ENCODE data around the gene STON2.
A peak's percentile ranks its signal among the peaks of the same experiment; 100 is the strongest.
"Not testable (repeated sequence)": the region's sequence is repeated elsewhere in the genome, so short reads cannot be mapped to it uniquely, and the experiment has no call there.

The STON2 gene

DNA sequence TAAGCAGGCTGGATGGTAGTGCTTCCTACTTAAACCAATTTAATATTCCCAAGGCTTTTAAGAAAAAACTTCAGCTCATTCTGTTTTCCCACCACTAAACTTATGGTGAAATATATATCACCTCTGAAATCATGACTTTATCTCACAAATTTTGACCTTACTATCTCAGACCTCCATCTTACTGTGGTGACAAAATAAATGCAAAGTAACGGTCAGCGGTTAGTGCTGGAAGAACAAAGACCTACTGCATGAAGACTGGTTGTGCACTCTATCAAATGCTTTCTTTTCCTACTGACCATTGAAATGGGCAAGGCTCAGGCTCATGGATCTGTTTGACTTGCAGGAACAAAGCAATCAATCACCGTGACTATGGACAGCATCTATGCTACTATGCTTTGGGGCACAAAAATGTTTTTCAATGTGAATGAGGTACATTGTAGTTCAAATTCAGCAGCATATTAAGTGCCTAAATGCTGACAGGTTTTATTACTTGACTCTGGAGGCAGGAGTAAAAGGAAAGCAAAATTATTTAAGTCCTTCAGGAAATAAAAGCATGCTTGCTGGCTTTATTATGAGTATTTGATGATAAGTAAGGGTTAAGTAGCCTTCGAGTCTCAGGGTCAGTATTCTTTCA is 136.2 kb downstream of the STON2 start:
- DNase-seq = no peak

DNA sequence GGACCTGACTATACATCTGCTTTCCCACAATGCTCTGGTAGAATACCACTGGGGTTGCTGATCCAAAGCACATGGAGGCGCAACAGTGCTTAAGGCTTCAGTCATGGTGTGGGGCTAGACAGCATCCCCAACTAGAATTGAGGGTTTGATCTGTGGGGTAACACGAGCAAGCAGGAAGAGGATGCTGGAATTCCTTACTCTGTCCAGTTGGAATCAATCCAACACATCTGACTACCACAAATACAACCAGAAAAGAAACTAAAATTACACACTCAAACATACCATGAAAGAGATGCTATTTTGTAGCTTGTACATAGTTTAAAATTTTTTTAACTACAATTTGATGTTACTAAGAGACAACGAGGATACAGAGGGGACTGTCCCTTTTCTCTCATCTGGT is 138.9 kb downstream of the STON2 start:
- no peak for DNase-seq

DNA sequence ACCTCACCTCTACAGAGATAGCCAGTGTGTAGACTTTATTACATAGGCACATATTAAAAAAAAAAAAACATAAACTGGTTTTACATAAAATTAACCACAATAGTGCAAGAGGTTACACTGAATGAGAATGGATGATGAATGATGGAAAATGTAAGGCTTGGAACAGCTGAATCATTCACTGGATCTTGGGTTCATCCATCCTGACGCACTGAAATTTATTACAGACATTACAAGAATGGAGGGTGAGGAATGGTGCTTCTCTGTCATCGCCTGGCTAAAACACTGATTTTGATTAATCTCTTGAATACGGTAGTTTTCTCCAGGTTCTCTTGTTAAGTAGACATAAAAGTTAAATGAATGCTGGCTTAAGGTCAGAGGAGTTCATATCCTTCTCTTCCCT is 139.4 kb downstream of the STON2 start:
- no peak for DNase-seq

DNA sequence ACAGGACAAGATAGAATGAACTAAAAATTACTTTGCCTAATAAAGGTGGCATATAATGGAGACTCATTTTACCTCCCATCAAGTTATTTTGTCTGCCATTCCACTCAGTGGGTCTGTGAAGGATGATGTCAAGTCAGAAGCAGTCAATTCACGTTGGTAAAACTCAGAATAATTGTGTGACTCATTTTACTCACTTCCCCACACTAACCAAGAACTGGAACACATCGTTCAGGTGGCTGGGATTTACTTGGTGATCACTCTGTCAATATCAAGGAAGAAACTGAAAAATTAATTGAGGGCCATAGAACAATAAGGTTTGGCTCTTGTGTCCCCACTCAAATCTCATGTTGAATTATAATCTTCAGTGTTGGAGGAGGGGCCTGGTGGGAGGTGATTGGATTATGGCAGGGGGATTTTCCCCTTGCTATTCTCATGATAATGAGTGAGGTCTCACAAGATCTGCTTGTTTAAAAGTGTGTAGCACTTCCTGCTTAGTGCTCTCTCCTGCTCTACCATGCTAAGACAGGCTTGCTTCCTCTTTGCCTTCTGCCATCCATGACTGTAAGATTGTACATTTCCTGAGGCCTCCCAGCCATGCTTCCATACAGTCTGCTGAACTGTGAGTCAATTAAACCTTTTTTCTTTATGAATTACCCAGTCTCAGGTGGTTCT is 143.7 kb downstream of the STON2 start:
- DNase-seq = no peak

DNA sequence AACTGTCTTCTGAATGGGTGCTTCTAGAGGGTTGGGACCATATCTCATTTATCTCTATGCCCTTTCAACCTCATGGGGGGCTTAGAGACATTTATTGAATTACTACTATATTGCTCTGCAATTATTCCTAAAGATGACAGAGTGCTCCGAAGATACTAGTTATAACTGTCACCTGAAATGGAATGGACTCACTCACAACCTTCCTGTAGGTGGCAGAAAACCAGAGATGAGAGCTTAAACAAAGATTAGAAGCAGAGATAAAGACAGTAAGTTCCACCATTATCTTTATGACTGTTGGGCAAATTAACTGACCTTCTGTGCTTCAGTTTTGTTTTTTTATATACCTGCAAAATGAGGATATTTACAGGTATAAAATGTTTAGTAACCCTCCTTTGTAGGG is 147.8 kb downstream of the STON2 start:
- DNase-seq = no peak

DNA sequence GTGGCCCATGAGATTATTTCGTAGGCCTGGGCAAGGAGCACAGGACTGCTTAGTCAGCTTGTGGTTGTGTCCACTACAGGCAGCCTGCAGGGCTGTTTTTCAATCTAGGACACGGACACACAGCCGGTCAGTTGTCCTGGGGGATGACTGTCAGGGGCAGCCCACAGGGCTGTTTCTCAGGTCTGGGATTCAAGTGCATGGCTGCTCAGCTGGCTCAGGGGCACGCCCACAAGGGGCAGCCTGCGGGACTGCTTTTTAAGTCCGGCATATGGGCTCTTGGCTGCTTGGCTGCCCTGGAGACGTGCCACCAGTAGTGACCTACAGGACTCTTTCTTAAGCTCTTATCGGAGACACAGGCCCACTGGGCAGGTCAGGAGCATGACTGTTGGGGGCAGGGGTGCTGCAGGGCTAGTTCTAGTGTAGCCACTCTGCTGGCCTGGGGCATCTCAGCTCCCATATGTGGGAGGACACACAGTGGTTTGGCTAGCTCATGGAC is 152.8 kb downstream of the STON2 start:
- no peak for DNase-seq

DNA sequence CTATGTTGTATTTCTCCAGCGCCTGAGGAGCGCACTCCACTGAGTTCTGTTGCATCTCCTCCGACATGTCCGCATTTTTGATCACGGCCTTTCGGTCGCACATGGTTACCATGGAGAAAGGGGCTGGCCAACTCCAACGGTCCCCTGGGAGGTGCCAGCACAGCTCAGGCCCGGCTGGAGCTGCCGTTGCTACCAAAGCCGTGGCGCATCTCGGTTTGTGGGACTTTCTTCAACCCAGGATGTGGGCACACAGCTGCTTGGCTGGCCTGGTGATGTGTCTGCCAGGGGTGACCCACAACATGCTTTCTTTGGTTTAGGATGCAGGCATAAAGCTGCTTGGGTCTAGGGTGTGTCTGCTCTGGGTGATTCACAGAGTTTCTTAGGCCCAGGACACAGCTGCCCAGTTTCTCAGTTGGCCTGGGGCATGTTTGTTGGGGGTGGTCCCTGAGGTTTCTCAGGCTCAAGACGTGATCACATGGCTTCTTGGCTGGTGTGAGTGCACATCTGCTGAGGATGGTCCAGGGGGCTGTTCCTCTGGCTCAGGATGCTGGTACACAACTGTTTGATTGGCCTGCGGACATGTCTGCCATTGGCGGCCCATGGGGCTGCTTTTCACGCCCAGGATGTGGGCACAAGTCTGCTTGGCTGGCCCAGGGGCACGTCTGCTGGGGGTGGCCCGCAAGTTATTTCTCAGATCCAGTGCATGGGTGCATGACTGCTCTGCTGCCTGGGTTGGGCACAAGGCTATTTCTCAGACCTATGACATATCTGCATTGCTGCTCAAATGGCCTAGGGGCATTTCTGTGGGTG is 153.5 kb downstream of the STON2 start:
- no peak for DNase-seq

DNA sequence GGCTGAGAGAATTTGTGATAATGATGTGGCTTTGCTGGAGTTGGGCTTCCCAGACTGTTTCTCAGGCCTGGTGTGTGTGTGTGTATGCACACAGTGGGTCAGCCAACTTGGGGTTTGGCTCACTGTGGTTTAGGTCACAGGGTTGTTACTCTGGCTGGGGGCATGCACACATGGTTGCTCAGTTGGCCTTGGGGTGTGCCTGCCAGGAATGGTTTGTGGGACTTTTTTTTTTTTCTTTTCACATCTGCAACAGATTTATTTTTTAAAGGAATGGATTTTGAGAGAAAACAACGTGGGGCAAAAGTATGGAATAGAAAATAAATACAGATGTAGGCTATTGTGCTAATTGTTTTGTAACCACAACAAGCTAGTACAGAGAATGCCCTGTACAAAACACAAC is 154.4 kb downstream of the STON2 start:
- DNase-seq = no peak

DNA sequence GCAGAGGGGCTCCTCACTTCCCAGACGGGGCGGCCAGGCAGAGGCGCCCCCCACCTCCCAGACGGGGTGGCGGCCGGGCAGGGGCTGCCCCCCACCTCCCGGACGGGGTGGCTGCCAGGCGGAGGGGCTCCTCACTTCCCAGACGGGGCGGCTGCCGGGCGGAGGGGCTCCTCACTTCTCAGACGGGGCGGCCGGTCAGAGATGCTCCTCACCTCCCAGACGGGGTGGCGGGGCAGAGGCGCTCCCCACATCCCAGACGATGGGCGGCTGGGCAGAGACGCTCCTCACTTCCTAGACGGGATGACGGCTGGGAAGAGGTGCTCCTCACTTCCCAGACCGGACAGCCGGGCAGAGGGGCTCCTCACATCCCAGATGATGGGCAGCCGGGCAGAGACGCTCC is 155.7 kb downstream of the STON2 start:
- DNase-seq = not testable (repeated sequence)

DNA sequence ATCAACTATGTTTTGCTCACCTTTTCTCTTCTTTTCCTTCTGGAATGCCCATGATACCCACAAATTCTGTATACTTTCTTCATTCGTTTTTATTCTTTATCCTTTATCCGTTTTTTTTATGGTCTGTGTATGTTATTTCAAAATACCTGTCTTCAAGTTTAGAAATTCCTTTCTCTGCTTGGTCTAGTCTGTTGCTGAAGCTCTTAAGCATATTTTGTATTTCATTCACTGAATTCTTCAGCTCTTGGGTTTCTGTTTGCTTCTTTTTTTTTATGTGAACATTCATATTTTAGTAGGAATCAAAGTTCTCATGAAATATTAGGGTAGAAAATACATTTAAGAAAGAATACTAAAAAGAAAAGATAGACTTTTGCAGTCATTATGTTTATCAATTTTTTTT is 156.6 kb downstream of the STON2 start:
- no peak for DNase-seq

DNA sequence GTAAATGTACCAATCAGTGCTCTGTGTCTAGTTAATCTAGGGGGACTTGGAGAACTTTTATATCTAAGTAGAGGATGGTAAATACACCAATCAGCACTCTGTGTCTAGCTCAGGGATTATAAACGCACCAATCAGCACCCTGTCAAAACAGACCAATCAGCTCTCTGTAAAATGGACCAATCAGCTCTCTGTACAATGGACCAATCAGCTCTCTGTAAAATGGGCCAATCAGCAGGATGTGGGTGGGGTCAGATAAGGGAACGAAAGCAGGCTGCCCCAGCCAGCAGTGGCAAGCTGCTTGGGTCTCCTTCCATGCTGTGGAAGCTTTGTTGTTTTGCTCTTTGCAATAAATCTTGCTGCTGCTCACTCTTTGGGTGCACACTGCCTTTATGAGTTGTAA is 163.3 kb downstream of the STON2 start:
- not testable (repeated sequence) for DNase-seq

DNA sequence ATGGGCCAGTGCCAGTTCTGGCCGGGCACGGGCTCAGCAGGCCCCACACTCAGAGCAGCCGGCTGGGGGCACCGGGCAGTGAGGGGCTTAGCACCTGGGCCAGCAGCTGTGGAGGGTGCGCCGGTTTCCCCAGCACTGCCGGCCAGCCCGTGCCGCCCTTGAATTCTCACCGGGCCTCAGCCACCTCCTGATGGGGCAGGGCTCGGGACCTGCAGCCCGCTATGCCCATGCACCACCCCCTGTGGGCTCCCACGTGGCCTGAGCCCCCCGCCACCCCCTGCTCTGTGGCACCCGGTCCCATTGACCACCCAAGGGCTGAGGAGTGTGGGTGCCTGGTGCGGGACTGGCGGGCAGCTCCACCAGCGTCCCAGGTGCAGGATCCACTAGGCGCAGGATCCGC is 164.0 kb downstream of the STON2 start:
- no peak for DNase-seq

DNA sequence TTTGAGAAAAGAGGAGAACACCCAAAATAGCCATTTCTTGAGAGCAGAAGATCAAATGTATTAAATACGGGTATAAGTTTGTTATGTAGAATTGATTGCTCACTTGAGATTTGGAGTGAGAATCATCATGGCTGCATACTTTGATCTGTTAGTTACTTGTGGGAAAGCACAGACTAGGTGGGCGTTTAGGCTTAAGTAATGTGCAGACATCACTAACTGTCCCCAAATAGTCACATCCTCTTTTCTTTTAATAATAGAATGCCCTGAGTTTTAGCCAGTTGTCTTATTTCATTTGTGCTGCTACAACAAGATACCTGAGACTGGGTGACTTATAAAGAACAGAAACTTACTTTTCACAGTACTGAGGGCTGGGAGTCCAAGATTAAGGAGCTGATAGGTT is 165.0 kb downstream of the STON2 start:
- no peak for DNase-seq

DNA sequence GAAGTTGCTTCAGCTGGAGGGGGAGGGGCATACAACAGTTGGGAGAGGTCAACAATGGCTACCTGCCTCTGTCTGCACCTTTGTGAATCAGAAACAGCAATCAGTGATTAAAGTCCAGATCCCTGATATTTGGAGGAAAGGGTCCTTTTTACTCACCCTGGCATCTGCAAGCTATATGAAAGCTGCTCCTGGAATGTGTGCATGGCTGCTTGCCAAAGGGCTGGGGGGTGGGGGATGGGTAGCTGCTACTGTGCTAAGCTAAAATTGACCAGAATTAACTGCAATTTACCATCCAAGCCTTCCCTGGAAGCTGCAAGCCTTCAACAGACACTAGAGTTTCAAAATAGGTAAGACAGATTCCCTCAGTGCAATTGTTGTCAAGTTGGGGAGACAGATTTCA is 165.8 kb downstream of the STON2 start:
- no peak for DNase-seq

DNA sequence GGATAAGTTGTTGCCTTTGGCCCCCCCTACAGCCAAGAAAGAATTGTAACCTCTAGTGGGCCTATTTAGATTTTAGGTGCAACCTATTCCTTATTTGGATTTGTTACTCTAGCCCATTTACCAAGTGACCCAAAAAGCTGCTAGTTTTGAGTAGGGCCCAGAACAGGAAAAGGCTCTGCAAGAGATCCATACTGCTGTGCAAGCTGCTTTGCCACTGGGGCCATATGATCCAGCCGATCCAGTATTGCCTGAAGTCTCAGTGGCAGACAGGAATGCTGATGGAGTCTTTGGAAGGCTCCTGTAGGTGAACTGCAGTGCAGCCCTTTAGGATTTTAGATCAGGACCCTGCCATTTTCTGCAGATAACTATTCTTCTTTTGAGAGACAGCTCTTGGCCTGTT is 166.5 kb downstream of the STON2 start:
- no peak for DNase-seq

DNA sequence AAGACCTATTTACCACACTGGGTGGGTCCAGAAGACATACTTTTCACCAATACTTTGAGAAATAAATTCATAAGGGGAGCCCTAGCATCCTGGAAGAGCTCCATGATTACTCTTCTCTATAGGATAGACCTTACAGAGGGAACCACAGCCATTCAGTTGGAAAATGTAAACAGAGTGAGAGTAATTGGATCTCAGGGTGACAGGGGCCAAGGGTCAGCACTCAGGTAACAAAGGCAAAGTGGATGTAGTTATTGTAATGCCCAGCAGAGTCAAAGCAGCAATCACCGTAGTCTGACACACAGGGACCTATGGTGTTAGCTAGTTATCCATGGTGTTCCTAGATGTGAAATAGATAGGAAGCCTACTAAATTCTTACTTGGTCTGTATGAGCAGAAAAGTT is 168.6 kb downstream of the STON2 start:
- no peak for DNase-seq

DNA sequence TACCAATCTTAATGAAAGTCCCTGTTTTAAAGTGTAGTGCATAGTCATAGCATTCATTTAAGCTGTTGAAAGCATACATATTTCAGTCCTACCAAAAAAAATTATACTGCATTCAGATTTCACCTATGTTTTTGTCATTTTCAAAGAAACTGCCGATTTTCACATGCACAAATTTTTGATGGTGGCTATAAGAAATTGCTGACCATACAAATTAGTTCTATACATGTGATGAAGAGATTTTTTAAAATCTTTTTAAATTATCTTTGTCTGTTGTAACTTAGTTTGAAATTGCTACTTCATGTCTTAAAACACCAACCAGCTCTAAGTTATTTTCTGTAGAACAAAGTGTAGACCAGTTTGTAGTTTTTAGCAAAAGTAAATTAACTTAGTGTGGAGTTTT is 175.9 kb downstream of the STON2 start:
- no peak for DNase-seq

DNA sequence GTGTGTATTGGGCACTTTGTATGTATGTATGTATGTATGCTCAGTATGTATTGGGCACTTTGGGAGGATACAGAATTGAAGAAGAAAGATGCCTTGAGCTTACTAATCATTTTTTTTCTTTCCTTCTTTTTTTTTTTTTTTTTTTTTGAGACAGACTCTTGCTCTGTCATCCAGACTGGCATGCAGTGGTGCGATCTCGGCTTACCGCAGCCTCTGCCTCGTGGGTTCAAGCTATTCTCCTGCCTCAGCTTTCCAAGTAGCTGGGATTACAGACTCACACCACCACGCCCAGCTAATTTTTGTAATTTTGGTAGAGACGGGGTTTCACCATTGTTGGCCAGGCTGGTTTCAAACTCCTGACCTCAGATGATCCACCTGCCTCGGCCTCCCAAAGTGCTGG is 176.3 kb downstream of the STON2 start:
- DNase-seq = not testable (repeated sequence)

DNA sequence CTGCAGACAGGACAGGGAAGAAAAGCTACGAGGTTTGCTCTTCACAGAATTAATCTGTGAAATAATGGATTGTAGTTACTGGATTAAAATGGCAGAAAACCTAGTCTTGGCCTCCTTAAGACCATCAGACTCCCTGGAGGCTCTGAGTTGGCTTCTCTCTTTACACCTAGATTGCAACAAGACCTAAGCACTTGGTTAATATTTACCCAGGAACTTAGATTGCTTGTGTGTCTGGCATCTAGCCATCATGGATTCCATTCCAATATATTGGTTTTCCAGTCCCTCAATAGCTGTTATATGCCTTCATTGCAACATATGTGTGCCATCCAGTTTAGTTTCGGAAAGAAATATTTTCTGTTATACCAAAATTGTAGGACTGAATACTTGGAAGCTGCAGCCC is 177.4 kb downstream of the STON2 start:
- no peak for DNase-seq

DNA sequence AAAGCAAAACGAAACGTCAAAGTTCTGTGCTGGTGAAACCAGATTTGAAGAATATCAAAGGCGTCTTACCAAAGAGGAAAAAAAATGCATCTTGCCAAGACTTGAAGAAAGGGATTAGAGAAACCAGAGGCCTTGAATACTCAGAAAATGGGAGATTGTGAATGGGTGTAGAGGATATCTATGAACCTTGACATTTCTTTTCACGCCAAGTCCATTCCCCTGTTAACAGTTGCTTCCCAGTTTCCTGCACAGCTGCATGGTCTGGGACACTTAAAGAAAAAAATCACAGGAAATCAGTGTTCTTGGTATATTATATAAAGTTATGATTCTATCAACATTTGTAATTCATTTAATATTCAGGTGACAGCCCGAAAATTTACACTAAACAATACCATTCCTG is 178.0 kb downstream of the STON2 start:
- DNase-seq = no peak

DNA sequence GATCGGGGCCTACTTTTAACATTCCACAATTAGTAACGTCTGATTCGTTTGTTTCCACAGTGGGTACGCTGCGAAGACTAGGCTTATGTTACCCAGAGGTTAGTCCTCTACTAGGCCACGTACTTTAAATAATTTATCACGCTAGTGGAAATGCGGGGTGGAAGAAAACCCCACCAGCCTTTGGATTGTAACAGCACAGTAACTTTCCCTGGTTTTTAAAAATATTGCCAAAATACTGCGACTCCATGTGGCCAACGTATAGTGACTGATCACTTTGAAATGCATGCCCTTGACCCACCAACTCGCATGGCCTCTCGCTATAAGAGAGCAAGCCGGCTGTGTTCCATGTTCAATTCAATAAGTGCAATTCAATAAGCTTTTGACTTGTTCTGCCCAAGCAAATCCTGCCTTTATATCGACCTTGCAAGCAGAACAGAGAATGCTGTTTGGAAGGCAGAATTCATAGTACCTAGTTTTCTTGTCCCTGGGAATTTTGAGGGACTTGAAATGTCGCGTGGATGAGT is 178.5 kb downstream of the STON2 start:
- no peak for DNase-seq

DNA sequence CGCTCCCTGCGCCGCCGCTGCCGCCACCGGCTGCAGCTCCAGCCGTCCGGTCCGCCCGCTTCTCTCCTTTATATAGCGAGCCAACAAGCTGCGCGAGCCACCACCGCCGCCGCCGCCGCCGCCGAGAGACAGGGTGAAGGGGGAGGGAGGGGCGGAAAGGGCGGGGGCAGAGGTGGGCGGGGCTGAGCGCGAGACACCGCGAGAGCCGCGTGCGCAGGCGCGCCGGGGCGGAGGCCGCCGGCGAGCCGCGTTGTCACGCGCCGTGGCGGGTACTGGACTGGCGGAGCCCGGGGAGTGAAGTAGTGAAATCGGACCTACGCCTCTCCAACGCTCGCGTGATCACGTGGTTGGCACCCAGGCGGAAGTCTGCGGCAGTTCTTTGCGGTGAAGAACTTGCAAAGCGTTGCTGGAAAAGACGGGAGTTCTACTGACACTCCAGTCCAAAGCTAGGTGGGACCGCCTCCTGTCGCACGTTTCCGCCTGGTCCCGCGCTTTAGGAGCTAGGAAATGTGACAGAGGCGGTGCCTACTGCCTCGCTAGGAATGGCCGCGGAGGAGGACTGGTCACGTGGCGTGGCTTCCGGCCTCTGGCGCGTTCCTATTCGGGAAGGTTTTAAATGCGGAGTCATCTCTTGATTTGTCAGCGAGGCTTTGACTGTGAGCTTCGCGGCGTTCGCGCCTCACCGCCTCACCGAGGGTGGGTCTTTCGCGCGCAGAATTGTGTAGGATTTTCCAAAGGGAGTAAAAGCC is 179.1 kb downstream of the STON2 start, which contains the start of gene GTF2A1:
Gene GTF2A1 (minus strand): TSS at position 130 of the 749 bp plus-strand sequence. CDS start 441 bp downstream, outside the sequence.
- peak; percentile 95 for DNase-seq

DNA sequence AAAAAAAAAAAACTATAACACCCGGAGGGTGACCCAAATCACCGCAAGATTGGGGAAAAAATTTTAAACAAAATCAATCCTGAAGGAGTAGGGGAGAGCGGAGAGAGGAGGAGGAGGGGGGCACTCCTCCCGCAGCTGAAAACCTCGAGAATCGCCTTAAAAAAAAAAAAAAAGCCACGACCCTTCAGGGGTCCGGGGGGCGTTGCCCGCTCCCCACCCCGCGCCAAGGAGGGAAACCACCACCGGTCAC is 179.6 kb downstream of the STON2 start:
- DNase-seq = no peak

Data from NCI-H1417 treated with DMSO at 0.1 percent for 48 hours (cell line).